Measurements from ENCODE around the gene TSEN15. TPM values are rescaled to one million over a fixed set of nuclear protein-coding genes. Genes with fewer than 3 reads are reported as not detected.

The TSEN15 gene
- total RNA-seq, 1 donor from 2014 or later: 30.9 TPM

DNA sequence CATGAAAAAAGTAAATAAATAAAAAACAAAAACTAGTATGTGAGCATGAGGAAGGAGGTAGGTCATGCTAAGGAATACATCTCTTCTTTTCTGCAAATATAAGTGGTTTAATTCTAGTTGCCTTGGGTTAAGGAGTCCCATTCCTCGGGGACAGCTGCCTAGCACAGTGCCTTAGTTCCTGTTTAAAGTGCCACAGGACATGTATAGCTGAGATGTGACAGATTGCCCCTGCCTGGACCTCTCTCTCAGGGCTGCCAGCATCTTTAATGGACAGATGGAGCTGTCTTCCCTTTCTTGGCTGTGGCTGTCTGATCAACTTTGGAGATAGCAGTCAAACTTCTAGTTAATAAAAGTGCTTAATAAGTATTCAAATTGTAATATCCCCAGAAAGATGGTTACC, 50.0 kb downstream of the TSEN15 start:
- no peak for DNase-seq (ENCODE audit: low read depth)

DNA sequence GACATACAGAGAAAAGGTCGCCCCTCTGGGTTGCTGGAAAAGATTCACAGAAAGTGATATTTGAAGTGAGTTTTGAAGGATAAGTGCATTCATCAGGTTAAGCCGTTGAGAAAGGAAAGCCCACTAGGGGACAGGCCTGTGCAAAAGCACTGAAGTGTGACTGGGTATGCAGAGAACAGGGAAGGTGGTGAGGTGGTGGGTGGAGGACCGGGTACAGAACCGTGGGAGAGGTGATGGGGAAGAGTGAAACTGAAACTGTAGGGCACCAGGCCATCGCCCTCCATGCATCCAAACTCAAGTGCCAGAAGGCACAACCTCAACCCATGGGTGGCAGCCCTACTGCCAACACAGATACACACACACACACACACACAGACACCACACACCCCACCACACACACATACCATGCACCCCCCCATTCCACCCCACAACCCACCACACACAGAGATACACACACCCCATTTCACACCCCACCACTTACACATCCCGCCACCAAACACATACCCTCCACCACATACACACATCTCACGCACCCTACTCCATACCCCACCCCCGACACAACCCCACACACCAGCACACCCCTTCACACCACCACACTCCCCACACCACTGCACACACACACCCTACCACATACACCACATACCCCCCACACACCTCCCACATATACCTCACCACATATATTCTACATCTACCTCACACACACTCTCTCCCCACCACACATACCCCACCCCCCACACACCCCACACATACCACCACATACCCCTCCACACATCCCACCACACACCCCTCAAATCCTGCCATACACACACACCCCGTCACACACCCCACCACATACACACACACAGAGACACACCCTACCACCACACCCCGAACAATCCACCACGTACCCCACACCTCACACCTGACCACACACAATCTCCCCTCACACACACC, 59.0 kb downstream of the TSEN15 start:
- peak; percentile 34 for DNase-seq (ENCODE audit: low read depth)

DNA sequence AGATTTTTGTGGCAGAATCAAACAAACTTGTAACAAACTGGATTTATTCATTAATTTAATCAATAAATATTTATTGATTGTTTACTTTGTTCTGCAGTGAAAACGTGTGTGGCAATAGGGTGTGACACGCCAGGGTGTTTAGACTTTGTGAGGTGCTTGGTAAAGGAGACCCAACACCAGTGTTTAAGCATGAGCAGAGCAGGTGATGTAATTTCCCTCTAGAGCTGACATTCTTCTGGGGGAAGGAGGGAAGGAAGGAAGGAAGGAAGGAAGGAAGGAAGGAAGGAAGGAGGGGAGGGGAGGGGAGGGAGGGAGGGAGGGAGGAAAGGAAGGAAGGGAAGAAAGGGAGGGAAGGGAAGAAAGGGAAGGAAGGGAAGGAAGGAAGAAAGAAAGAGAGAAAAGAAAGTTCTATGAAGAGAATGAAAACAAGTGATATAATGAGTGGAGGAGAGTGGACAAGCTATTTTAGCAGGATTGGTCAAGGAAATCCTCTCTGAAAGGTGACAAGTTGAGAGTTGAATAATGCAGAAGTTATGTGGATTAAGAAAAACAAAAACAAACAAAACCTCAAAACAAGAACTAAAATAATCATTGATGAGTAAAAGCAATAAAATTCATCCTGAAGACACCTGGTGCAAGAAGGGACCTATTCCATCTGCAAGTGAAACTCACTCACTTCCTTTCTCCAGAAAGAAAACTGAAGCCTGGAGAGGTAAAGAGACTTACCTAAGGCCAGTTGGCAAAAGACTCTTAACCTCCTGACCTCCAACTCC, 60.8 kb downstream of the TSEN15 start:
- DNase-seq (ENCODE audit: low read depth): peak; percentile 45

DNA sequence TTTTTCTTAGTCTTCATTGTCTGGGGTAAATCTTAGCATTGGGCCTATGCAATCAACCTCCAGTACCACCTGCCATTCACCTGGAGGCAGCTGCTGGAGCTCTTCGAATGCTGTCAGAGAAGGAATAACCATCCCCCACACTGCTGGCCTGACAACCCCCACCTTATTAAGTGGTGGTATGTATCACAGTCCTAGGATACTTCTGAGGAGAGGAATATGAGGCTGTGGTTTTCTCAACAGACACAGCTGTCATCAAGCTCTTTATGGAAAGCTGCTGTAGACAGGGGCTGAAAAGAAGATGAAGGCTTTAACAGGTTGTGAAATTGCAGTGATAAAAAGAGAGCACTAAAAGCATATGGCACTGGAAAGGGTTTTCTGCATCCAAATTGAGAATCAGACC, 61.7 kb downstream of the TSEN15 start:
- DNase-seq (ENCODE audit: low read depth): no peak

DNA sequence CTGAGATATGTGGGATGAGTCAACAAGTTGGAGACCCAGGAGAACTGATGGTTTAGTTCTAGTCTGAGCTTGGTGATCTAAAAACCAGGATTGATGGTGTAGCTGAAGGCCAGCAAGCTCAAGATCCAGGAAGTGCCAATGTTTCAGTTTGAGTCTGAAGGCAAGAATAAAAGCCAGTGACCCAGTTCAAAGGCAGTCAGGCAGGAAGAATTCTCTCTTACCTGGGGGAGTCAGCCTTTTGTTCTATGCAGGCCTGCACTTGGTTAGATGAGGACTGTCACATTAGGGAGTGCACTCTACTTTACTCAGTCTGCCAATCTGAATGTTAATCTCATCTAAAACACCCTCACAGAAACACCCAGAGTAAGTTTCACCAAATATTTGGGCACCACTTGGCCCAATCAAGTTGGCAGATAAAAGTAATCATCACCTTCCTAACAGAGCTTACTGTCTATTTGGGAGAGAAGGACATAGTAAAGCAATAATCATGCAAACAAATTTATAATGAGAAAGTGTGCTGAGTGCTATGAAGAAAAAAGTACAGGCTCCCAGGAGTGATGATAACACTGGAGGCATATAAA, 63.4 kb downstream of the TSEN15 start:
- DNase-seq (ENCODE audit: low read depth): peak; percentile 27

DNA sequence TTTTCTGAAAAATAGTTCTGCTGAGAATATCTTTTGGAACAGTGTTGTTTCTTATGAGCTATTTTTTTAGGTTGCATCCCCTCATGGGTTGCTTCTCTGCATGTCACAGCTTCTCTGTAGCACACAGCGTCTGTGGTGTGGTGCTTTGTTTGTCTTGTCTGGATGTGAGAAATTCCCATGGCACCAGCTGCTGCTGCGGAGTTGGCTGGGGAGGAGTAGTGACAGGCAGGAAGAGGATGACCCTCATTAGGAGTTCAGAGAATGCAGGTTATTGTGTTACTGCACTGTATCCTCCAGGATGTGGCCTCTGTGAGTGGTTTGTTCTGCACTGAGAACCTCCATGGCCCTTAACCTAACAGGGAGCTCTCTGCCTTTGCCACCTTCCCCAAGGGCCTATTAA, 64.8 kb downstream of the TSEN15 start:
- no peak for DNase-seq (ENCODE audit: low read depth)

DNA sequence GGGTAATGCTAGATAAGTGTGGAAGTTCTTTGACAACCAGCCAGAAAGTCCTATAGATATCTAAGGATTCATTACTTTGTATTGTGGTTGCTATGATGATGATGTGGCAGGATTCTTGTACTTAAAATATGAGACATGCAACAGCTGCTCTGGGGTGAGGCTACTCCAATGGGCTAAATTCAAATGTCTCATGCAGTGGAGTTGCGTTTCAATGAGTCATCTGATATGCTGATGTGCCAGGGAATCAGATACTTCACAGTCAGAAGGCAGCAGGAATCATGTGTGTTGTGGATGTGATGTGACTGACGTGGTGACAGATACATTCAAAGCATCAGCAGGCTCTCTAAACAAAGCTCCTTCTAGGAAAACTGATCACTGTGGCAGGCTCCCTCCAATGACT, 66.5 kb downstream of the TSEN15 start:
- peak; percentile 48 for DNase-seq (ENCODE audit: low read depth)

Other genes starting within 250 kb of the TSEN15 start
- 3.1 and 5.9 TPM in 2 replicates for gene RGL1, start 246.6 kb upstream of the TSEN15 start, total RNA-seq
- gene COLGALT2, start 14.0 kb upstream of the TSEN15 start, total RNA-seq: 0.15 and 0.52 TPM in 2 replicates